H1 (cell line): ENCODE measurements around the gene NHSL2. TPM values are rescaled to one million over a fixed set of nuclear protein-coding genes. Genes with fewer than 3 reads are reported as not detected.

ENCODE experiments used
- GABPA ChIP-seq: IDR thresholded peaks from 2 replicates; pipeline ENCODE4 v1.6.1; 2011; ENCODE audit warnings: mild to moderate bottlenecking, low read length, moderate library complexity, borderline replicate concordance; ENCODE audit not compliant: insufficient read depth
- HDAC6 ChIP-seq: IDR thresholded peaks from one replicate; pipeline ENCODE4 v1.7.1; 2012; ENCODE audit warnings: low read depth, mild to moderate bottlenecking, inconsistent platforms, low read length, moderate library complexity
- POLR2A ChIP-seq, 2 experiments: IDR thresholded peaks; 1 replicate in 1 of 2; 2 replicates in 1 of 2; pipeline ENCODE4 v1.6.1; 2011; ENCODE audit warnings: low read depth in 2 of 2, low read length in 2 of 2, mild to moderate bottlenecking in 2 of 2; ENCODE audit errors: control extremely low read depth in 1 of 2
- POLR2AphosphoS5 ChIP-seq: IDR thresholded peaks from 2 replicates; pipeline ENCODE4 v1.6.1; 2011; ENCODE audit warnings: low read depth, low read length
- POU5F1 ChIP-seq: IDR thresholded peaks from 2 replicates; pipeline ENCODE4 v1.6.1; 2011; ENCODE audit warnings: low read depth, mild to moderate bottlenecking, low read length, moderate library complexity
- polyA plus RNA-seq, 7 experiments: library from polyadenylated mRNA; depleted of rRNA in 3 of 7; stranded (reverse) in 5 of 7; unstranded in 2 of 7; fragments of >200 nt in 5 of 7; fragments of 200-250 nt in 2 of 7; gene quantifications; 1 replicate in 5 of 7; 2 replicates in 1 of 7; 4 replicates in 1 of 7; pipeline versions ENCODE4 v1.2.1 to v1.2.3, GENCODE V29; 2011 to 2013; ENCODE audit warnings: missing spikeins in 2 of 7, mixed read lengths in 2 of 7
- total RNA-seq: library from RNA; stranded (reverse); fragmentation: NEBNext Ultra II Directional; extraction: Animal tissue kit (Norgen Biotek cat#: 25700); gene quantifications from 2 replicates; pipeline ENCODE4 v1.2.1, GENCODE V29; 2021
- TF ChIP-seq, protein P1 (sequence below): IDR thresholded peaks from 2 replicates; pipeline ENCODE4 v1.6.1; 2012; ENCODE audit warnings: inconsistent platforms

The NHSL2 gene
- total and polyA plus RNA-seq, 2 of the 8 experiments (the other 6 are each of a cell fraction or from before 2014, with no cell fraction given), result 3.7 to 7.2 TPM

DNA sequence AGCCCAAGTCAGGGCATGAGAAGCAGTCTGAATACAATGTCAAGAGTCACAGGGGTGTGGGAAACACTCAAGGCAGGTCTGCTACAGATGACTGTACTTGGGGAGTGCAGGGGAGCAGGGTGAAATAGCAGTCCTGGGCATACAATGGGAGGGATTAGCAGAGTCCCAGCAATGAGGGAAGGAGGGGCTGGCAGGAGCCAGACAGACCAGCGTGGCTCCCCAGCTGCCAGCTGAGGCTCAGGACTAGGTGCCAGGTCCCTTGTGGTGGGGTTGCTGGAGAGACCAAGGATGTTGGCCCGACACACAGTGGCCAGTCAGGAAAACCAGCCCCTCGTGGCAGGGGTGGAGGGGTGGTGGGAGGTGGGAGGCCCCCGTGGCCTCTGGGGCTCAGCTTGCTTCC lies 134.5 kb downstream of the NHSL2 start (continued):
- no peak for TF ChIP-seq POU5F1
- TF ChIP-seq HDAC6, result no peak
- TF ChIP-seq, protein P1, sequence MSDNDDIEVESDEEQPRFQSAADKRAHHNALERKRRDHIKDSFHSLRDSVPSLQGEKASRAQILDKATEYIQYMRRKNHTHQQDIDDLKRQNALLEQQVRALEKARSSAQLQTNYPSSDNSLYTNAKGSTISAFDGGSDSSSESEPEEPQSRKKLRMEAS, result no peak
- TF ChIP-seq GABPA, result no peak
- TF ChIP-seq POLR2AphosphoS5, result no peak
- TF ChIP-seq POLR2A (IDR thresholded peaks at IDR 0.05; ENCODE audit: control extremely low read depth in 1 of 2, low read depth in 2 of 2, low read length in 2 of 2), result no peak
